HepG2 (cell line): Measurements from ENCODE around the gene POLRMT. TPM values are rescaled to one million over a fixed set of nuclear protein-coding genes. Genes with fewer than 3 reads are reported as not detected.
A peak's percentile ranks its signal among the peaks of the same experiment; 100 is the strongest.

ENCODE experiments used
- KLF12 ChIP-seq: sonication (generic); formaldehyde crosslinking; IDR thresholded peaks from 2 replicates; pipeline ENCODE4 v1.4.0; 2020; ENCODE audit warnings: missing genetic modification reagents, borderline replicate concordance
- MIXL1 ChIP-seq: IDR thresholded peaks from 2 replicates; pipeline ENCODE4 v1.6.1; 2016
- MZF1 ChIP-seq: sonication (generic); formaldehyde crosslinking; IDR thresholded peaks from 2 replicates; pipeline ENCODE4 v1.8.1; 2023; ENCODE audit warnings: mild to moderate bottlenecking, missing genetic modification reagents, borderline replicate concordance
- TGIF2 ChIP-seq: IDR thresholded peaks from 2 replicates; pipeline ENCODE4 v1.6.1; 2016; ENCODE audit warnings: control low read depth, missing compliant biosample characterization
- UBTF ChIP-seq: sonication (generic); formaldehyde crosslinking; IDR thresholded peaks from 2 replicates; pipeline ENCODE4 v1.4.0; 2020; ENCODE audit warnings: mild to moderate bottlenecking, missing genetic modification reagents
- ZNF318 ChIP-seq: sonication (generic); formaldehyde crosslinking; IDR thresholded peaks from 2 replicates; pipeline ENCODE4 v1.4.0; 2020; ENCODE audit warnings: mild to moderate bottlenecking, missing genetic modification reagents
- ZNF383 ChIP-seq: sonication (generic); formaldehyde crosslinking; IDR thresholded peaks from 2 replicates; pipeline ENCODE4 v1.4.0; 2020; ENCODE audit warnings: missing genetic modification reagents, mild to moderate bottlenecking, borderline replicate concordance
- ZNF713 ChIP-seq: sonication (generic); formaldehyde crosslinking; IDR thresholded peaks from 2 replicates; pipeline ENCODE4 v1.4.0; 2020; ENCODE audit warnings: mild to moderate bottlenecking, missing genetic modification reagents
- polyA plus RNA-seq, 8 experiments: library from polyadenylated mRNA; depleted of rRNA in 3 of 8; stranded (reverse) in 7 of 8; unstranded in 1 of 8; fragments of >200 nt; fragmentation: Illumina TruSeq in 4 of 8; extraction: Trizol in 4 of 8; gene quantifications; 2 replicates each; pipeline versions ENCODE4 v1.2.1 to v1.2.3, GENCODE V29; 2011 to 2016; ENCODE audit warnings: low read depth in 4 of 8, missing spikeins in 1 of 8, mixed read lengths in 1 of 8; ENCODE audit not compliant: insufficient read depth in 1 of 8
- total RNA-seq, 5 experiments: library from RNA; depleted of rRNA; stranded (reverse); fragments of >200 nt; fragmentation: Illumina TruSeq; extraction: Trizol; gene quantifications; 2 replicates each; pipeline ENCODE4 v1.2.3, GENCODE V29; 2016; ENCODE audit warnings: low read depth in 1 of 5
- TF ChIP-seq, protein P1 (sequence below): sonication (generic); formaldehyde crosslinking; IDR thresholded peaks from 2 replicates; pipeline ENCODE4 v1.4.0; 2020; ENCODE audit warnings: mild to moderate bottlenecking, missing genetic modification reagents, borderline replicate concordance
- TF ChIP-seq, protein P2 (sequence below): sonication (generic); formaldehyde crosslinking; IDR thresholded peaks from 2 replicates; pipeline ENCODE4 v1.4.0; 2020; ENCODE audit warnings: missing genetic modification reagents

The POLRMT gene
- total and polyA plus RNA-seq, 2 of the 13 experiments (the other 11 are each of a cell fraction or from before 2014, with no cell fraction given) = 78.0 to 101 TPM

- TF ChIP-seq UBTF (CRISPR knock-in tag) (no peak; the same call in 1 of the 2 replicates), ZNF318 (CRISPR knock-in tag) (no peak), MZF1 (CRISPR knock-in tag) (no peak), KLF12 (peak; percentile 80), ZNF713 (no peak), ZNF383 (CRISPR knock-in tag) (no peak), TGIF2 (CRISPR knock-in tag) (no peak), MIXL1 (CRISPR knock-in tag) (no peak)
- TF ChIP-seq, protein P1, sequence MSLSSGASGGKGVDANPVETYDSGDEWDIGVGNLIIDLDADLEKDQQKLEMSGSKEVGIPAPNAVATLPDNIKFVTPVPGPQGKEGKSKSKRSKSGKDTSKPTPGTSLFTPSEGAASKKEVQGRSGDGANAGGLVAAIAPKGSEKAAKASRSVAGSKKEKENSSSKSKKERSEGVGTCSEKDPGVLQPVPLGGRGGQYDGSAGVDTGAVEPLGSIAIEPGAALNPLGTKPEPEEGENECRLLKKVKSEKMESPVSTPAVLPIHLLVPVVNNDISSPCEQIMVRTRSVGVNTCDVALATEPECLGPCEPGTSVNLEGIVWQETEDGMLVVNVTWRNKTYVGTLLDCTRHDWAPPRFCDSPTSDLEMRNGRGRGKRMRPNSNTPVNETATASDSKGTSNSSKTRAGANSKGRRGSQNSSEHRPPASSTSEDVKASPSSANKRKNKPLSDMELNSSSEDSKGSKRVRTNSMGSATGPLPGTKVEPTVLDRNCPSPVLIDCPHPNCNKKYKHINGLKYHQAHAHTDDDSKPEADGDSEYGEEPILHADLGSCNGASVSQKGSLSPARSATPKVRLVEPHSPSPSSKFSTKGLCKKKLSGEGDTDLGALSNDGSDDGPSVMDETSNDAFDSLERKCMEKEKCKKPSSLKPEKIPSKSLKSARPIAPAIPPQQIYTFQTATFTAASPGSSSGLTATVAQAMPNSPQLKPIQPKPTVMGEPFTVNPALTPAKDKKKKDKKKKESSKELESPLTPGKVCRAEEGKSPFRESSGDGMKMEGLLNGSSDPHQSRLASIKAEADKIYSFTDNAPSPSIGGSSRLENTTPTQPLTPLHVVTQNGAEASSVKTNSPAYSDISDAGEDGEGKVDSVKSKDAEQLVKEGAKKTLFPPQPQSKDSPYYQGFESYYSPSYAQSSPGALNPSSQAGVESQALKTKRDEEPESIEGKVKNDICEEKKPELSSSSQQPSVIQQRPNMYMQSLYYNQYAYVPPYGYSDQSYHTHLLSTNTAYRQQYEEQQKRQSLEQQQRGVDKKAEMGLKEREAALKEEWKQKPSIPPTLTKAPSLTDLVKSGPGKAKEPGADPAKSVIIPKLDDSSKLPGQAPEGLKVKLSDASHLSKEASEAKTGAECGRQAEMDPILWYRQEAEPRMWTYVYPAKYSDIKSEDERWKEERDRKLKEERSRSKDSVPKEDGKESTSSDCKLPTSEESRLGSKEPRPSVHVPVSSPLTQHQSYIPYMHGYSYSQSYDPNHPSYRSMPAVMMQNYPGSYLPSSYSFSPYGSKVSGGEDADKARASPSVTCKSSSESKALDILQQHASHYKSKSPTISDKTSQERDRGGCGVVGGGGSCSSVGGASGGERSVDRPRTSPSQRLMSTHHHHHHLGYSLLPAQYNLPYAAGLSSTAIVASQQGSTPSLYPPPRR = no peak; the same call in 1 of the 2 replicates
- TF ChIP-seq, protein P2, sequence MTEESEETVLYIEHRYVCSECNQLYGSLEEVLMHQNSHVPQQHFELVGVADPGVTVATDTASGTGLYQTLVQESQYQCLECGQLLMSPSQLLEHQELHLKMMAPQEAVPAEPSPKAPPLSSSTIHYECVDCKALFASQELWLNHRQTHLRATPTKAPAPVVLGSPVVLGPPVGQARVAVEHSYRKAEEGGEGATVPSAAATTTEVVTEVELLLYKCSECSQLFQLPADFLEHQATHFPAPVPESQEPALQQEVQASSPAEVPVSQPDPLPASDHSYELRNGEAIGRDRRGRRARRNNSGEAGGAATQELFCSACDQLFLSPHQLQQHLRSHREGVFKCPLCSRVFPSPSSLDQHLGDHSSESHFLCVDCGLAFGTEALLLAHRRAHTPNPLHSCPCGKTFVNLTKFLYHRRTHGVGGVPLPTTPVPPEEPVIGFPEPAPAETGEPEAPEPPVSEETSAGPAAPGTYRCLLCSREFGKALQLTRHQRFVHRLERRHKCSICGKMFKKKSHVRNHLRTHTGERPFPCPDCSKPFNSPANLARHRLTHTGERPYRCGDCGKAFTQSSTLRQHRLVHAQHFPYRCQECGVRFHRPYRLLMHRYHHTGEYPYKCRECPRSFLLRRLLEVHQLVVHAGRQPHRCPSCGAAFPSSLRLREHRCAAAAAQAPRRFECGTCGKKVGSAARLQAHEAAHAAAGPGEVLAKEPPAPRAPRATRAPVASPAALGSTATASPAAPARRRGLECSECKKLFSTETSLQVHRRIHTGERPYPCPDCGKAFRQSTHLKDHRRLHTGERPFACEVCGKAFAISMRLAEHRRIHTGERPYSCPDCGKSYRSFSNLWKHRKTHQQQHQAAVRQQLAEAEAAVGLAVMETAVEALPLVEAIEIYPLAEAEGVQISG (CRISPR knock-in tag) = peak; percentile 73
Observed at GRCh38 chr19:662962-663681, 29.8 kb upstream of the POLRMT start, which contains the start of gene RNF126 (continued).
